ENCODE results near the gene MAD1L1.
"Not testable (repeated sequence)": the region's sequence is repeated elsewhere in the genome, so short reads cannot be mapped to it uniquely, and the experiment has no call there.

The MAD1L1 gene

DNA sequence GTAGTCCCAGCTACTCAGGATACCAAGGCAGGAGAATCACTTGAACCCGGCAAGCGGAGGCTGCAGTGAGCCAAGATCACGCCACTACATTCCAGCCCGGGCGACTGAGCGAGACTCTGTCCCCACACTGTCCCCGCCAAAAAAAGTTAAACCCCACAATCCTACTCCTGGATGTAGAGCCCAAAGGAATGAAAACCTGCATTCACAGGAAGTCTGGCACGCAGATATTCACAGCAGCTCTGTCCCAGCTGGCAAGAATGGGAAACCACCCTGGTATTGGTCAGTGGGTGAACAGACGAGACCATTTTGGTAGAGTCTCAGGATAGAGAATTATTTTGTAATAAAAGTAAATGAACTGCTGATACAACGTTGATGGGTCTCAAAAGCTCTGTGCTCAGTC is 225.2 kb downstream of the MAD1L1 start:
- no peak for DNase-seq

DNA sequence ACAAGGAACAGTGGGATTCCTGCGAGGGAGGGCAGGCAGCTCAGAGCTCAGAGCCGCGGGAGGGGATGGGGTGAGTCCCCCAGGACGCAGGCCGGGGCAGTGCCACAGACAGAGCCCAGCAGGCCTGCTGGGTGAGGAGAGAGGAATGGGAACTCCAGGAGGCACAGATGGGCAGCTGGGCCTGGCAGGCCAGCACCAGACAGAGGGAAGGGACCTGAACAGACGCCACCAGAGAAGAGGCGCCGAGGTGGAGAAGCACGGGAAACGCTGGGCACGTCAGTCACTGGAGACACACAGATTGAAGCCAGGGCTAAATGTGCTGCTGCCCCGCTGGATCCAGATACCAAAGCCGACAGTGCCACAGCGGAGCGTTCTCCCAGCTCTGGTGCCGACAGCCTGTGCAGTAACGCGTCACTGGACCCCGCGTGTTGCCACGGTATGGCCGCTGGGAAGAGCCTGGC is 225.8 kb downstream of the MAD1L1 start:
- DNase-seq: no peak

DNA sequence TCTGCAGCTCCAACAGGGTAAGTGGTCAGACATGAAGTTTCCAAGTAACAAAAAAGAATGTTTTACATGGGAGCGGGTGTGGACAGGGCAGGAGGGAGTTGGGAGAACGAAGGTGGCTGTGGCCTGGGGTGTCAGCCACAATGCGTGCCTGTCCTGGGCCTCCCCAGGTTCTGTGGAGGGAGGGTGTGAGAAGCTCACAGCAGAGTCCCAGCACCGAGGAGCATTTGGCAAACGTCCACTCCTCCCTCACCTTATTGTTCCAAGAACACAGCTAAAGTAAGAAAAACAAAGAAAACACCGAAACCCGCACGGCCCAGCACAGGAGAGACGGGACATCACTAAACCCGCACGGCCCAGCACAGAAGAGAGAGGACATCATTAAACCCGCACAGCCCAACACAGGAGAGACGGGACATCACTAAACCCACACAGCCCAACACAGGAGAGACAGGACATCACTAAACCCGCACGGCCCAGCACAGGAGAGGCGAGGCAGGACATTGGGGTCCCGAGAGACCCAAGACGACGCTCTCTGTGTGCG is 226.4 kb downstream of the MAD1L1 start:
- no peak for DNase-seq

DNA sequence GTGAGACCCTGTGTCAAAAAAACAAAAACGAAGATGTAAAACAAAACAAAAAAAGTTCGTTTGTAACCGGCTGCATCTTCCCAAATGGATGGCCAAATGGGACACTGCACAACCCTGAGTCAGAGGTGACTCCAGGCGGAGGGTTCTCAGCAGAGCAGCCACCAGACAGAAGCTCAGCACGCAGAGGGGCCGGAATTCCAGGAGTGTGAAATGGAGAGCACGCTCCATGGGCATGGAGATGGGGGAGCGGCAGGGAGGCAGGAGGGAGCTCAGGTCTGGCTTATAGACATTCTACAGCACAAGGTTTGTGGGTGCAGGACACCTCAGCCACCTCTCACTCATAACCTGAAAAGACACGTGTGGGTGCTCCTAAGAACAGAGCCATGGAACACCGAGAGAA is 227.0 kb downstream of the MAD1L1 start:
- DNase-seq: no peak

DNA sequence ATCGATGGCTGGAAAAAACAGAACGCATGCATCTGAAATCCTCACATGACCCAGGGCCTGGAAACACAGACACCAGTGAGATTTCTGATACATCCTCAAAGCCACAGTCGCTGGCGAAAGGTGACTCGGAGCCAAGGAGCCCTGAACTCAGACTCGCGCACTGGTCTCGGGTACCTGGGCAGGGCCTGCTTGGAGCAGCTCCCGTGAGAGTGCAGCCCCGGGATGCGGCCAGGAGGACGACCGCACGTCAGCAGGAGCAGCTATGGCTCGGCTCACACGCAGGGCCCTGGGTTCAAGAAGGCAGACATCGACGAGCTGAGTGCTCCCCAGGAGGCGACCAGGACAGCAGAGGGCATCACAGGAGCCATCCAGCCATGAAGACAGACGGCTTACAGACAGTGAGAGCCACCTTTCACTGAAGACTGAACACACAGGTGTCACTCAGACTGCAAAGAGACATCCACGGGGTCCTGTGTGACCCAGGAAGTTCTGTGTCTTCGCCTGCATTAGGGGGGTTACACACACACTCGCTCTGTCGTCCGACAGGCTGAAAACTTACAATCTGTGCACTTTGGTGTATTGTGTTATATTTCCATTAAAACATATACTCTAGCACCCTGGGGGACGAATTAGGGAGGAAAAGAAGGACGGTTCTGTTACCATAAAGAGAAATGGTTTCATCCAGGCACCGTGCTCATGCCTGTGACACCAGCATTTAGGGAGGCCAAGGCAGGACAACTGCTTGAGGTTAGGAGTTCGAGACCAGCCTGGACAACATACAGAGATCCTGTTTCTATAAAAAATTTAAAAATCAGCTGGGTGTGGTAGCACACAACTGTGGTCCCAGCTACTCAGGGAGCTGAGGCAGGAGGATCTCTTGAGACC is 227.7 kb downstream of the MAD1L1 start:
- DNase-seq: no peak

DNA sequence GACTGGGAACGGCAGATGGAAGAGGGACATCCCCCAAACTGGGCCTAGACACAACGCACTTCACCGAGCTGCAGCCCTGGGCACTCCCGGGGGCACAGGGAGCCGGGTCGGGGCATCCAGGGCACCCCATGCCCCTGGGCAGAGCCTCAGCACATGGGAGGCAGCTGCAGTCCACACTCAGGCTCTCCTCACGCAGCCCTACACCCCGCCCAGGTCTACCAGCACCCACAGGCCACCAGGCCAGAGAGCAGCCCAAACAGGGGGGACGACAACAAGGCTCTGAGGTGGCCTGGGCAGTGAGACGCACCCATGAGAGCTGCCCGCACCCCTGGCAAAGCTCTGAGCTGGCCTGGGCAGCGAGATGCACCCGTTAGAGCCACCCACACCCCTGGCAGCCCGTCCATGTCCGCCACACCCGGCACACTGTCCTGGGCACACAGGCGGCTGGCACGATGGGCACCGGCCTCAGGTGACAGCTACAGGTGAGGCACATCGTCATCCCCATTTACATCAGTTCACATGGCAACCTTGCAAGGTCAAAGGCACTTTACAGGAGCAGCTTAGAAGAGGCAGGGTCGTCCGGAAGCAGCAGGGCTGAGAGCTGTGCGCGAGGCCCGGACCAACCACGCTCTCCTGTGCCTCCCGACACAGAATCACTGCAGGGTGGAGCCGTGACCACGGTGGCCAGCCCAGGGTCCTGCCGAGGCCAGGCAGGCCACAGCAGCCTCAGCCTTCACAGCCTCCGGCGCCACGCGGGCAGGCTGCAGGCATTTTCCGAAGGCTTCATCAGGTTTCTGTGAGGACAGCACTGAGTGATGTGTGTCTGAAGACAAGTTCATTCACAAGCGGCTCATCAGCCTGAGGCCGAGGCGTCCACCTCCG is 228.6 kb downstream of the MAD1L1 start:
- no peak for DNase-seq

DNA sequence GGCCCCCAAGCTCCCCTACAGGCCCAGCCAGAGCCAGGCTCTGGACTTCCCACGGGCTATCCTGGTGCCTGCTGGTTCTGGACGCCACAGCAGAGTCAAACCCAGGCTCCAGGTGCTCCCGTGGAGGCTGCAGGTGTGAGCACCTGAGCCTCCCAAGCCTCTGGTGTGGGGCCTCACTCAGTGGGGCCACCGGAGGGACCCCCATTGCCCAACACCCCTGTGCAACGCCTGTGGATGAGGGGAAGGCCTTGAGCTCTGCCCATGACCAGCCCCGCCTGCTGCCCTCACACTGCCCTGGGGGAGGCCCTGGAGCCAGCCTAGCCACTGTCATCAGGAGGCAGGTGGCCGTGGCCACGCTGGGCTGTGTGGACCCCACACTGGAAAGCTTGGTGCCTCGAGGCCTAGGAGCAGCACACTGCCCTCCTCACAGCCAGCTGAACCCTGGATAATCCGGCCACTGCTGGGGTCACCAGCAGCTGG is 229.3 kb downstream of the MAD1L1 start:
- no peak for DNase-seq

DNA sequence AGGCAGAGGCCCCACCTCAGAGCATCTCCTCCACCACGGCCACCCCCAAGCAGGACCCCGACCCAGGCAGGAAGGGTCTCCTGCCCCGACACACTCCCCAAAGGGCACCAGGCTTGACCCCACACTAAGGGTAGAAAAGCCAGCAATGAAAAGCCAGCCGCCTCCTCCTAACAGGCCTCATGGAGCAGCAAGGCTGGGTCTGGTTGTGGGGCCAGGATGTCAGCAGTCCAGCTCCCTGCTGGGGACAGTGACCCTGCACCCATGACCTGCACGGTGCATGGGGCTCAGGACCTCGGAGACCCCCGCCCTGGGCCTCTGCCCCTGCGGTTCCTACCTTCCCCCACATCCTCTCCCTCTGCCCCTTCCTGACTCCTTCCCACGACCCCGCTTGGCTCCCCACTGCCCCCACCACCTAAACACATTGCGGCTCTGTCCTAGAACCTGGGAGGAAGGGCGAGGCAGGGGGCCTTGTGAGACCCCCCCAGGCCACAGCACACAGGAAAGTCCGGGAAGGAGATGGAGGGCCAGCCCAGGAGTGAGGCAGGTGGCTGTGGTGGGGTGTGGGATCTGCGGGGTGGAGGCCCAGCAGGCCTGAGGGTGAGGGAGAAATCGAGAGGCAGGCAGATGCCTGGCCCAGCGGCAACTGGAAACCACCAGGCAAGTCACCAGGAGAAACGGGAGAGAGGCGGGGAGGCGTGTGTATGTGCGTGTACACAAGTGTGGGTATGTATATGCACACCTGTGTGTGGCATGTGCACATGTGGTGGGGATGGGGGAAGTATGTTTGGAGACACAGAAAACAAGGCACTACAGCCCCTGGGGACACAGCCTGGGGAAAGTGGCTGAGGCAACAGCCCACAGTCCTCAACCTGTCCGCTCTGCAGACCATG is 229.9 kb downstream of the MAD1L1 start:
- no peak for DNase-seq

DNA sequence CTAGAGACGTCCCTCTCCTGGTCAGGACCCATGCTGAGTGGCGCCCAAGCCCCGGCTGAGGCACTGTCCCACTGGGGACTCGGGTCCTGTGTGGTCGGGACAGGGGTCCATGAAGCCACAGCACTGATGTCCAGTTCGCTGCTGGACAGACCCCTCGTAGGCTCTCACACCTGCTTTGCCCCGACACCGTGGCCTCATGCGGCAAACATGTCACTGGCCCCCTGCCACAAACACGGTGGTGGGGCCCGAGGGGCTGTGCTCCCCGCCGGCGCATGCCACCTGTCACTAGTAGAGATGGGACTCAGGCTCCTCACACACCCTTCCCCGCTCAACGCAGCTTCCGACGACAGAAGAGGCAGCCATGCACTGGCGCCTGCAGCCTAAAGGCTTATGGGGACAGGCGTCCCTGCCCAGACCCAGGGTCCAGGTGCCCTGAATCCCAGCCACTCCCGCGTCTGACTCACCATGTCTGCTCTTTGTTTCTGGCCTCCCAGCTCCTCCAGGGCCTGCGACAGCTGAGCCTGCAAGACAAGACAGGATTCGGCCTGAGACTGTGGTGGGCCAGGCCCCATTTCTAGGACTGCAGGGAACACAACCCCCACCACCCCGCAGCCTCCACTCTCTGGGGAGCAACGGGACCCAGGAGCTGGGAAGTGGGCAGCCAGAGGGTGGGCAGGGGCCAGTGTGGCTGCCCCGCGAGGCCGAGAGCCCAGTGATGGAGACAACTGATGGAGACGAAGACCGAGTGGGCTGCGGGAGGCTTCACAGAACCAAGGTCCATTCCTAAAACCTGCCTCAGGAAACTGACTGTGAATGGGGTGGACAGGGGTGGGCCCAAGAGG is 230.9 kb downstream of the MAD1L1 start:
- DNase-seq: no peak

DNA sequence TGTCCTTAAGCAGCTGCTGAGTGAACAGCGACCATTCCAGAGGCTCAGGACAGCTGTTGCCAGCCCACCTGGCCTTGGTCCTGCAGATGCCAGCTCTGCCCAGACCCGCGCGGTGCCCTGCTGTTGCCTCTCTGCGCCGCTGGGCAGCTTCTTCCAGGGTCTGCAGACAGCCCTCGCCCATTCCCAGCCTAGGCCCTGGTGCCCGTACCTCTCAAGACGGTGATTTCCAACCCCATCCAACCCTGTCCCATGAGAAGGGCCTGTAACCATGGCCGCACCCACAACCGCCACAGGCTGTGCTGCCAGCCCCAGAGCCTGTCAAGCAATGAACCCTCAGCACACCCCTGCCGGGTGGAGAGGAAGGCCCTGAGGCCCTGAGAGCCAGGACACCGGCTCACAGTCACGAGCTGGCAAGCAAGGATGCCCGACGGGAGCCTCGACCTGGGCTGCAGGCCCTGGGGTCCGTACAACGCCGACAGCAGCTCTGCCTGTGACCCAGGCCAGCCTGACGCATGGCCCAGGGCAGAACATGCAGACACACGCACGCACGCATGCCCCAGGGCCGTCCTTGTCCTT is 231.9 kb downstream of the MAD1L1 start:
- no peak for DNase-seq

DNA sequence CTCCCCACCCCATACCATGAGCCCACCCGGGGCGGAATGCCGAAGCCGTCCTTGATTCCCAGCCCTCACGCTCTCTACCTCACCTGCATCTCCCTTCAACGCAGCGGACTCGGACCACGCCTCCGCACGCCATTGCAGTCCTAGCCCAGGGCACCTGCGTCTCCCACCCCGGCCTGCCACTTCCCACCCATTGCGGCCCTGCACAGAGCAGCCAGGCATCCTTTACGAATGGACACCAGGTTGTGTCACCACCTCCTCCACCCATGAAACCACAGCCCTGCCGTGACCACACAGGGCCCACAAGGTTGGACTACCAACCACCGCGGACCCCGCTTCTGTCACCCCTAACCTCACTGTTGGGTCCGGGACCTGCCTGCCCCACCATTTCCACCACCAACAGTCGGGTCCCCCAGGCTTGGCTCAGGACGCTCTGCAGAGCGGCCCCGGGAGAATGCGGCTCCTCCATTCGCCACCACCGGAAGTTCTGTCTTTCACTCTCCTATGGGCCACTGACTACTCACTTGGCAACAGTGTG is 232.5 kb downstream of the MAD1L1 start:
- DNase-seq: no peak

DNA sequence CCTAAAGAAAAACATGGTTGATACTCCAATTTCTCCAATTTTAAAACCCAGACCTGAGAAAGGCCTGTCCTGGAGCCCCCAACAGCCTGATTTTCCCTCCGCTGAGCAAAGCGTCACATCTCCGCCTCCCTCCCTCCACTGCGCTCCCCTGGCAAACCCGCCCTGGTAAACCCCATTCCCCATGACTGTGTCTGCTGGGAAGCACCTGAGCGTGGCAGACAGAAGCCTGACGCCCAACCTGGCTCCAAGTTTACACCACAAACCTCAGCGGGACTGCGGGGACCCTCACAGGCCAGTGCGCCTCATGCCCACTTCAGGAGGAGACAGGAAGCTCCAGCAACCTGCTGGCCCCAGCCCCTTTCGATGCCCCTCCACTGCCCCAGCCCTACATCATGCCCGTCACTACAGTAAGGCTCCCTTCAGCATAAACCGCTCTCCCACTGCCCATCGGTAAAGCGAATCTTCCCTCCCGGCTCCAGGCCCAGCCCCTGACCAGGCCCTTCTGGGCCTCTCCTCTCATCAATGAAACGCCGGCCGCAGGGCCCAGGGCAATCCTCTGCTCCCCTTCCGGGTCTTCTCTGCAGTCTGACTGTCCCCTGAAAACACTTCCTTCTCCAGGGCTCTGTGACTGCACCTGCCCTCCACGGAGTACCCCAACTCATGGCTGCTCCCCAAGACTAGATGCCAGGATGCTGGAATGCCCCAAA is 233.3 kb downstream of the MAD1L1 start:
- DNase-seq: no peak

DNA sequence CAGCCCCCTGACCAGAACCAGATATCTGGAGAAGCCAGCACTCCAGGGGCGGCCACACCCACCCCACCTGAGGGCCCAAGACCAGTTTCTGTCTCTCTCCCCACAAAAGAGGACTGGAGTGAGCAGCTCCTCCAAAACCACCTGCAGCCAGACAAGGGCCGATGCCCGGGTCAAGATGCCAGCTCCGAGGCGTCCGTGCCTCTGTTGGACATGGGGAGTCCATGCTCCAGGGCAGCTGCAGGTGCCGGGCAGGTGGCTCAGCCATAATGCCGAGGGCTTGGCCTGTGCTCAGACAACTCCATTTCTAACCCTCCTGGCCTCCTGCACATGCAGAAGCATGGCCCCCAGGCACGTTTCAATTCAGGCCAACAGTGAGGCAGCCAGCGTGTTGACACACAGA is 234.6 kb downstream of the MAD1L1 start:
- no peak for DNase-seq

DNA sequence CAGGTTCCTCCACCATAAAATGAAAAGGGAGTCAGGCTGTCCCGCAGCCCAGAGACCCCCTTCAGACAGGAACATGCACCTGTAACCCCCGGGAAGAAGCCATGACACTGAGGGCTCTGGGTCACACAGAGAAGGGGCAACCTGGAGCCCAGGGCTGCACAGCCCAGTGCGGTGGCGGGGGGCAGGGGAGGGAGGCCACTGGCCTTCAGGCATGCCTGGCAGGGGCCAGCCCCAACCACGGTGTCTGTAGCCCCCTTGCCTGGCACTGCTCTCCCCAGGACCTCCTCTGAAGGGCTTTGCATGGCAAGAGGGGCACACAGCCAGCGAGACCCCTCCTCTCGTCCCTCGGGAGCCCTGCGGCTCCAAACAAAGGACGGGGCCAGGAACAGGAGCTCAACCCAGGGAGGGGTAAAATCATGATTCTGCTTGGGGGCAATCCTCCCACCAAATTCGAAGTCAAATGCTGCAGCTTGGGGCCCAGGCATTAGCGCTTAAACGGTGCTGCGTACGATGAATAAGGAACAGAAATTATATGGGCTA is 235.1 kb downstream of the MAD1L1 start:
- no peak for DNase-seq

DNA sequence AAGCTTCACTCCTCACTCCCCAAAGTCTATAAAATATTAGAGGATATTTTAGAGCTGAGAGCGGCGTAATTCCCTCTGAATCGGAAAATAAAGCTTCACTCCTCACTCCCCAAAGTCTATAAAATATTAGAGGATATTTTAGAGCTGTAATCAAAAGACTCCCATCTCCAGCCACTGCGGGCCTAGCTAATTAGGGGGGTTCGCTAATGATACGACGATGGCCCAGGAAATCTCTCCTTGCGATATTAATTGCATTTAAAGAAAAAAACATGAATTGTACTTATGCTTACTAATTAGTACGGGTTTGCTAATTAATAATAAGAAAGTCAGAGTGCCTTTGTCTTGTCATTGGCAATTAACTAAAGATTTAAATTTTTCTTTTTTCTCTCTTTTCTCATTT is 235.9 kb downstream of the MAD1L1 start:
- DNase-seq: no peak

DNA sequence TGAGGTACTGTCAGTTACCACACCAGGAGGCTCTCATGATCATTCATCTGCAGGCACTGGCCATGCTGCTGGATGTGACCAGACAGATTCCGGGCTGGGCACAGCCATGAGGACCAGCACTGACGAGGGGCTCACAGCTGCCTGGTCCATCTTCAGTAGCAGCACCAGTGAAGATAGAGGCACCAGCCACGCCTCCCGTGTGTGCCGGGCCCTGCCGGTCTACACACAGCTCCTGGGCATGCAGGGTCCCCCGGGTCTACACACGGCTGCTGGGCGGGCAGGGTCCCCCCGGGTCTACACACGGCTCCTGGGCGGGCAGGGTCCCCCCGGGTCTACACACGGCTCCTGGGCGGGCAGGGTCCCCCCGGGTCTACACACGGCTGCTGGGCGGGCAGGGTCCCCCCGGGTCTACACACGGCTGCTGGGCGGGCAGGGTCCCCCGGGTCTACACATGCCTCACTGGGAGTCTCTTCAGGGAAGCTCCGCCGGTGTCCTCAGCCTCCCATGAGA is 236.8 kb downstream of the MAD1L1 start:
- DNase-seq: not testable (repeated sequence)

DNA sequence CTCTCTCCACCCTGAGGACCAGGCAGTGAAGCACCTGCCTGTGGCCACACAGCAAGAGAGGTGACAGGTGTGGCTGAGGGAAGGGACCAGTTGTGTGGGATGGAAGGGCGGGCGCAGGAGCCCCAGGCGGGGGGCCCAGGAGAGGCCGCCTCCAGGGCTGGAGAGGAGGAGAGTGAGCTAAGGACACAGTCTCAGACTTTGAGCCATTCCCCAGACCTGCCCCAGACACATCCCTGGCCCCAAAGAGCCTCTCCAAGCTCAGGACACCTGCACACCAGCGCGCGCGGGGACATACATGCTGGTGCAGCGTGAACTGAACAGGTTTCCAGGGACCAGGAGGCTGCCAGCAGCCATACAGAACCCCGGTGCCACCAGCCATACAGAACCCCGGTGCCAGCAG is 237.3 kb downstream of the MAD1L1 start:
- peak; percentile 18 for DNase-seq

DNA sequence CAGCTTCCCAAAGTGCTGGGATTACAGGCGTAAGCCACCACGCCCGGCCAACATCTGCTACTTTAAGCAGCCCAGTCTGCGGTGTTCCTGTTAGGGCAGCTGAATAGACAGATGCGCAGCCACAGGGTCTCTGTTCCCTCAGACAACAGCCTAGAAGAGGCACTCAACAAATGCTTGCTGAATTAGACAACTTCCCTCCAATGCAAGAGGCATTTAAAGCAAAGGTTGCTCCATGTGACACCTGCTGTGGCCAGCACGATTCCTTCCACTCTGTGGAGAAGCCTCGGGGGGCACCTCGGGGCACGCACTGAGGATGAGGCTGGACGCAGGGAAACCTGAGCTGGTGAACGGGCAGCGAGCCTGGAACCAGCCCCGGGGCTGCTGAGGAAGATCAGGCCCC is 237.8 kb downstream of the MAD1L1 start:
- peak; percentile 22 for DNase-seq
